Mammary epithelial cell (primary cell): ENCODE data around the gene BMP6.

ENCODE experiments used
- CTCF ChIP-seq, 2 donors: IDR thresholded peaks in 1 of 2; conservative IDR thresholded peaks in 1 of 2; 2 replicates each; pipeline ENCODE4 v1.5.1; 2011 to 2012; ENCODE audit warnings: inconsistent platforms in 2 of 2, low read length in 2 of 2, mild to moderate bottlenecking in 2 of 2, control low read depth in 1 of 2, low read depth in 1 of 2; ENCODE audit not compliant: insufficient read depth in 1 of 2; ENCODE audit errors: extremely low read depth in 1 of 2
- EZH2 ChIP-seq: IDR thresholded peaks from 2 replicates; pipeline ENCODE4 v1.6.1; 2012; ENCODE audit warnings: low read length, inconsistent platforms, borderline replicate concordance

GRCh38 chr6:7784248-7784647 lies 58.3 kb downstream of the BMP6 start:
- TF ChIP-seq CTCF (conservative IDR thresholded peaks at IDR 0.05 in 1 of 2, IDR thresholded peaks at IDR 0.05 in 1 of 2; ENCODE audit: extremely low read depth in 1 of 2, insufficient read depth in 1 of 2, low read depth in 1 of 2, low read length in 2 of 2), result no peak
- no peak for TF ChIP-seq EZH2
